HCT116 (cell line): ENCODE results near the gene ZNF660.

ENCODE experiments used
- ATF3 ChIP-seq: IDR thresholded peaks from 2 replicates; pipeline ENCODE4 v1.6.1; 2012
- CEBPB ChIP-seq: IDR thresholded peaks from 2 replicates; pipeline ENCODE4 v1.6.1; 2012; ENCODE audit warnings: low read depth
- CTCF ChIP-seq, 3 experiments: fragments of 200-600 bp in 1 of 3; sonication (generic) in 1 of 3; IDR thresholded peaks in 2 of 3; conservative IDR thresholded peaks in 1 of 3; 2 replicates each; pipeline ENCODE4 v1.5.1; 2012 to 2017; ENCODE audit warnings: low read depth in 2 of 3, low read length in 2 of 3, antibody characterized with exemption in 1 of 3, borderline replicate concordance in 1 of 3, control low read depth in 1 of 3, mild to moderate bottlenecking in 1 of 3, mixed read lengths in 1 of 3, mixed run types in 1 of 3, moderate library complexity in 1 of 3; ENCODE audit not compliant: insufficient read depth in 1 of 3
- EGR1 ChIP-seq: IDR thresholded peaks from 2 replicates; pipeline ENCODE4 v1.6.1; 2012; ENCODE audit warnings: low read depth
- EZH2phosphoT487 ChIP-seq: fragments of 200-600 bp; IDR thresholded peaks from 2 replicates; pipeline ENCODE4 v1.6.1; 2018; ENCODE audit warnings: antibody characterized with exemption, borderline replicate concordance
- MAX ChIP-seq: IDR thresholded peaks from 2 replicates; pipeline ENCODE4 v1.6.1; 2012
- POLR2A ChIP-seq: IDR thresholded peaks from 2 replicates; pipeline ENCODE4 v1.7.0; 2011; ENCODE audit warnings: borderline replicate concordance; ENCODE audit not compliant: insufficient read depth, insufficient read length; ENCODE audit errors: extremely low read depth
- POLR2AphosphoS5 ChIP-seq: IDR thresholded peaks from 2 replicates; pipeline ENCODE4 v1.6.1; 2011; ENCODE audit warnings: mild to moderate bottlenecking, low read depth, low read length, moderate library complexity
- RAD21 ChIP-seq: IDR thresholded peaks from 2 replicates; pipeline ENCODE4 v1.6.1; 2012; ENCODE audit warnings: low read depth, mild to moderate bottlenecking
- REST ChIP-seq: IDR thresholded peaks from 2 replicates; pipeline ENCODE4 v1.6.1; 2012; ENCODE audit warnings: low read depth
- SP1 ChIP-seq: IDR thresholded peaks from 2 replicates; pipeline ENCODE4 v1.6.1; 2012; ENCODE audit warnings: low read depth
- YY1 ChIP-seq: IDR thresholded peaks from 2 replicates; pipeline ENCODE4 v1.6.1; 2011; ENCODE audit warnings: low read length, low read depth, moderate library complexity, mild to moderate bottlenecking; ENCODE audit not compliant: insufficient replicate concordance; ENCODE audit errors: extremely low read depth
- ZNF274 ChIP-seq: fragments of 200-500 bp; sonication (Bioruptor generic); IDR thresholded peaks from 2 replicates; pipeline ENCODE4 v1.6.1; 2014; ENCODE audit warnings: mild to moderate bottlenecking, low read depth, low read length, inconsistent platforms

GRCh38 chr3:44576613-44577012 lies 8.2 kb upstream of the ZNF660 start:
- no peak for TF ChIP-seq CTCF (IDR thresholded peaks at IDR 0.05 in 2 of 3, conservative IDR thresholded peaks at IDR 0.05 in 1 of 3; ENCODE audit: borderline replicate concordance in 1 of 3, insufficient read depth in 1 of 3, low read depth in 2 of 3, low read length in 2 of 3)
- no peak for TF ChIP-seq POLR2A
- no peak for TF ChIP-seq RAD21
- no peak for TF ChIP-seq SP1
- TF ChIP-seq EZH2phosphoT487, result no peak
- TF ChIP-seq REST, result no peak
- no peak for TF ChIP-seq POLR2AphosphoS5
- no peak for TF ChIP-seq EGR1
- TF ChIP-seq ZNF274, result no peak
- TF ChIP-seq ATF3, result no peak
- TF ChIP-seq MAX, result no peak
- no peak for TF ChIP-seq YY1
- TF ChIP-seq CEBPB, result no peak
